ENCODE data around the gene NCOA3. TPM values are rescaled to one million over a fixed set of nuclear protein-coding genes. Genes with fewer than 3 reads are reported as not detected.

NCOA3 gene
- polyA plus RNA-seq, 1 of the 3 experiments (the other 2 are of a cell fraction) = 5.8 TPM

GRCh38 chr20:47566269-47566668 lies 64.6 kb downstream of the NCOA3 start:
- H3K4me2 ChIP-seq = no peak overlapping the region
- H3K4me3 ChIP-seq (ENCODE audit: low read depth in 2 of 2, low read length in 1 of 2) = no peak overlapping the region
- H3F3A ChIP-seq (replicated peaks; ENCODE audit: insufficient read depth) = peaks cover 22% of the 10 kb centered on the region
- H4K20me1 ChIP-seq (ENCODE audit: insufficient read depth) = peaks cover 54% of the 10 kb centered on the region
- TF ChIP-seq ELF1 (IDR thresholded peaks at IDR 0.05) (no peak), PBX3 (IDR thresholded peaks at IDR 0.05) (no peak), USF1 (IDR thresholded peaks at IDR 0.05; ENCODE audit: borderline replicate concordance, low read depth) (no peak), POLR2AphosphoS5 (IDR thresholded peaks at IDR 0.05; ENCODE audit: low read depth, low read length) (no peak), TAF1 (IDR thresholded peaks at IDR 0.05; ENCODE audit: borderline replicate concordance, low read depth, low read length) (no peak), MXI1 (IDR thresholded peaks at IDR 0.05; ENCODE audit: low read depth, low read length) (no peak), SMC3 (IDR thresholded peaks at IDR 0.05; ENCODE audit: low read depth, low read length) (no peak), CTCF (IDR thresholded peaks at IDR 0.05) (no peak), EP300 (IDR thresholded peaks at IDR 0.05; ENCODE audit: borderline replicate concordance in 1 of 2, low read depth in 1 of 2, low read length in 1 of 2) (no peak), NFIC (IDR thresholded peaks at IDR 0.05; ENCODE audit: borderline replicate concordance) (no peak), FOSL2 (IDR thresholded peaks at IDR 0.05; ENCODE audit: borderline replicate concordance, low read depth) (no peak), YY1 (IDR thresholded peaks at IDR 0.05; ENCODE audit: low read depth) (no peak), RXRA (IDR thresholded peaks at IDR 0.05; ENCODE audit: borderline replicate concordance, low read depth) (no peak)
- no peak overlapping the region for H3K9ac ChIP-seq
- peaks cover 79% of the 10 kb centered on the region for H3K79me2 ChIP-seq (ENCODE audit: insufficient read depth)
- H3K9me2 ChIP-seq = no peaks in the 10 kb centered on the region
- ChIA-PET CTCF (interaction anchor here (2.2 kb wide), 1 partner anchor 182 kb away, joined by 7 read pairs; no protein-coding TSS in a partner anchor), POLR2A (no interaction called here)
- WGBS (ENCODE audit: low lambda C conversion rate) = 98% methylated on average over 5 of the region's 5 CpGs
- no peaks in the 10 kb centered on the region for H3K27me3 ChIP-seq (ENCODE audit: insufficient read depth)
- no peak for DNase-seq
- peaks cover 0 to 19% of the 10 kb centered on the region in 2 experiments; a peak in 3 of 4 replicates for H3K4me1 ChIP-seq (ENCODE audit: control insufficient read depth in 1 of 2, insufficient read depth in 2 of 2, low read depth in 1 of 2, low read length in 1 of 2)
- no peak overlapping the region for H2AFZ ChIP-seq (ENCODE audit: low read depth)
- no peaks in the 10 kb centered on the region for H3K36me3 ChIP-seq (replicated peaks in 1 of 2; ENCODE audit: control insufficient read depth in 1 of 2, insufficient read depth in 2 of 2, low read length in 1 of 2)
- no peak overlapping the region for H3K27ac ChIP-seq (ENCODE audit: low read depth in 2 of 2, low read length in 1 of 2)
- H3K9me3 ChIP-seq = 0 out of 2 replicates have a peak, but pooled peaks cover 2% of the 10 kb centered on the region

- no peak for DNase-seq
- no peak overlapping the region for H3K4me3 ChIP-seq (ENCODE audit: low read depth in 2 of 2, low read length in 1 of 2)
- H3K36me3 ChIP-seq (replicated peaks in 1 of 2; ENCODE audit: control insufficient read depth in 1 of 2, insufficient read depth in 2 of 2, low read length in 1 of 2) = peaks cover 0 to 9% of the 10 kb centered on the region in 2 experiments
- H3F3A ChIP-seq (replicated peaks; ENCODE audit: insufficient read depth) = peaks cover 22% of the 10 kb centered on the region
- H3K27ac ChIP-seq (ENCODE audit: low read depth in 2 of 2, low read length in 1 of 2) = peak overlapping the region; percentile 13 to 64; a peak in 3 of 4 replicates
- CTCF ChIA-PET = interaction anchor here (0.8 to 1.2 kb wide), 2 partner anchors 10 to 184 kb away, joined by 3 to 4 read pairs; no protein-coding TSS in a partner anchor
- 0 out of 2 replicates have a peak, but pooled peaks cover 12% of the 10 kb centered on the region for H3K9me3 ChIP-seq
- H3K4me1 ChIP-seq (ENCODE audit: control insufficient read depth in 1 of 2, insufficient read depth in 2 of 2, low read depth in 1 of 2, low read length in 1 of 2) = peaks cover 0 to 15% of the 10 kb centered on the region in 2 experiments; a peak in 3 of 4 replicates
- no peak overlapping the region for H3K9ac ChIP-seq
- no peaks in the 10 kb centered on the region for H3K27me3 ChIP-seq (ENCODE audit: insufficient read depth)
- H3K9me2 ChIP-seq = no peaks in the 10 kb centered on the region
- H3K79me2 ChIP-seq (ENCODE audit: insufficient read depth) = peaks cover 80% of the 10 kb centered on the region
- WGBS (ENCODE audit: low lambda C conversion rate) = 0% methylated on average over 2 of the region's 2 CpGs
- POLR2A ChIA-PET = no interaction called here
- peaks cover 42% of the 10 kb centered on the region for H4K20me1 ChIP-seq (ENCODE audit: insufficient read depth)
- H2AFZ ChIP-seq (ENCODE audit: low read depth) = no peak overlapping the region
- H3K4me2 ChIP-seq = peak overlapping the region; percentile 39; the same call in 1 of the 2 replicates
- TF ChIP-seq TCF12 (IDR thresholded peaks at IDR 0.05) = peak; percentile 95
- TF ChIP-seq ZBTB33 (IDR thresholded peaks at IDR 0.05; ENCODE audit: borderline replicate concordance, low read depth) = peak; percentile 62; the same call in 1 of the 2 replicates
- TF ChIP-seq TEAD4 (IDR thresholded peaks at IDR 0.05; ENCODE audit: borderline replicate concordance, insufficient read depth) = peak; percentile 76; the same call in 1 of the 2 replicates
- no peak for TF ChIP-seq FOXM1 (IDR thresholded peaks at IDR 0.05; ENCODE audit: low read depth)
- no peak for TF ChIP-seq CTCF (IDR thresholded peaks at IDR 0.05)
- no peak for TF ChIP-seq USF2 (IDR thresholded peaks at IDR 0.05; ENCODE audit: borderline replicate concordance, low read depth, low read length)
- TF ChIP-seq EP300 (IDR thresholded peaks at IDR 0.05; ENCODE audit: borderline replicate concordance in 1 of 2, low read depth in 1 of 2, low read length in 1 of 2) = peak in 1 of 2 experiments; percentile 75; a peak in 2 of 4 replicates
Observed at GRCh38 chr20:47568019-47568418, 66.3 kb downstream of the NCOA3 start.

Measured in SK-N-SH (cell line).